Measurements from ENCODE around the gene TAF4. TPM values are rescaled to one million over a fixed set of nuclear protein-coding genes. Genes with fewer than 3 reads are reported as not detected.

The TAF4 gene
- polyA plus RNA-seq, 1 donor from 2014 or later = 10.2 TPM

DNA sequence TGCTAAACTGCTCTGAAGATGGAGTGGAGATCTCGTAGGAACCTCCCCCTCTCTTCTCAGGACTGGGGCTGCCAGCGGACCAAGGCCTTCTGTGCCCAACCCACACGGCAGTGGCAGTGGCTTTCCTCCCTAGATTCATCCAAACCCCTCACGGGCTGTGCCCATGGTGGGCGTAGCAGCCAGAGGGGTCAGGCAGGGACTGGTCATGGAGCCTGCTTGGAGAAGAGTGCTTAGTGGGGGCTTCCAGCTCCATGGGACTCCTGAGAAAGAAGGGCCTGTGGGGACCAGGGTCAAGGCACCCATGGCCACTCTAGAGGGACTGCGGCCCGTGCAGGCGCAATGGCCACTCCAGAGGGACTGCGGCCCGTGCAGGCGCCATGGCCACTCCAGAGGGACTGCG is 86.6 kb downstream of the TAF4 start:
- Histone ChIP-seq H3K27me3 (ENCODE audit: insufficient read depth, low read depth, low read length) (no peaks in the 10 kb centered on the region), H3K36me3 (ENCODE audit: insufficient read depth, low read length) (no peaks in the 10 kb centered on the region), H3K9me2 (ENCODE audit: insufficient read depth, low read length) (no peaks in the 10 kb centered on the region), H3K79me2 (replicated peaks; ENCODE audit: insufficient read depth, low read length) (no peaks in the 10 kb centered on the region), H3K9ac (ENCODE audit: low read length) (no peak overlapping the region), H3K9me3 (ENCODE audit: low read length) (no peaks in the 10 kb centered on the region), H3F3A (ENCODE audit: insufficient read depth, low read length, poor library complexity, severe bottlenecking) (no peaks in the 10 kb centered on the region), H2AFZ (ENCODE audit: low read depth, low read length) (no peak overlapping the region), H3K4me2 (ENCODE audit: low read length) (no peak overlapping the region), H4K20me1 (ENCODE audit: insufficient read depth) (no peaks in the 10 kb centered on the region), H3K4me3 (ENCODE audit: low read length) (no peak overlapping the region), H3K27ac (ENCODE audit: low read length) (no peak overlapping the region)
- TF ChIP-seq SMC3 (conservative IDR thresholded peaks at IDR 0.05; ENCODE audit: poor library complexity) = no peak
- no peak for TF ChIP-seq MXI1 (conservative IDR thresholded peaks at IDR 0.05; ENCODE audit: poor library complexity, severe bottlenecking)
- no peak for TF ChIP-seq EZH2 (IDR thresholded peaks at IDR 0.05; ENCODE audit: borderline replicate concordance, insufficient read depth, low read length, poor library complexity, severe bottlenecking)
- TF ChIP-seq, protein P1, sequence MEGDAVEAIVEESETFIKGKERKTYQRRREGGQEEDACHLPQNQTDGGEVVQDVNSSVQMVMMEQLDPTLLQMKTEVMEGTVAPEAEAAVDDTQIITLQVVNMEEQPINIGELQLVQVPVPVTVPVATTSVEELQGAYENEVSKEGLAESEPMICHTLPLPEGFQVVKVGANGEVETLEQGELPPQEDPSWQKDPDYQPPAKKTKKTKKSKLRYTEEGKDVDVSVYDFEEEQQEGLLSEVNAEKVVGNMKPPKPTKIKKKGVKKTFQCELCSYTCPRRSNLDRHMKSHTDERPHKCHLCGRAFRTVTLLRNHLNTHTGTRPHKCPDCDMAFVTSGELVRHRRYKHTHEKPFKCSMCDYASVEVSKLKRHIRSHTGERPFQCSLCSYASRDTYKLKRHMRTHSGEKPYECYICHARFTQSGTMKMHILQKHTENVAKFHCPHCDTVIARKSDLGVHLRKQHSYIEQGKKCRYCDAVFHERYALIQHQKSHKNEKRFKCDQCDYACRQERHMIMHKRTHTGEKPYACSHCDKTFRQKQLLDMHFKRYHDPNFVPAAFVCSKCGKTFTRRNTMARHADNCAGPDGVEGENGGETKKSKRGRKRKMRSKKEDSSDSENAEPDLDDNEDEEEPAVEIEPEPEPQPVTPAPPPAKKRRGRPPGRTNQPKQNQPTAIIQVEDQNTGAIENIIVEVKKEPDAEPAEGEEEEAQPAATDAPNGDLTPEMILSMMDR (IDR thresholded peaks at IDR 0.05; ENCODE audit: poor library complexity, severe bottlenecking) = no peak
- no peak for TF ChIP-seq RAD21 (conservative IDR thresholded peaks at IDR 0.05)
- TF ChIP-seq EP300 (conservative IDR thresholded peaks at IDR 0.05; ENCODE audit: poor library complexity, severe bottlenecking) = no peak

GRCh38 chr20:61978491-61978890 is 87.2 kb downstream of the TAF4 start:
- Histone ChIP-seq H2AFZ (ENCODE audit: low read depth, low read length) (no peak overlapping the region), H3F3A (ENCODE audit: insufficient read depth, low read length, poor library complexity, severe bottlenecking) (no peaks in the 10 kb centered on the region), H3K27me3 (ENCODE audit: insufficient read depth, low read depth, low read length) (no peaks in the 10 kb centered on the region), H4K20me1 (ENCODE audit: insufficient read depth) (no peaks in the 10 kb centered on the region), H3K9ac (ENCODE audit: low read length) (no peak overlapping the region), H3K36me3 (ENCODE audit: insufficient read depth, low read length) (no peaks in the 10 kb centered on the region), H3K4me3 (ENCODE audit: low read length) (no peak overlapping the region), H3K9me3 (ENCODE audit: low read length) (no peaks in the 10 kb centered on the region), H3K79me2 (replicated peaks; ENCODE audit: insufficient read depth, low read length) (no peaks in the 10 kb centered on the region), H3K9me2 (ENCODE audit: insufficient read depth, low read length) (no peaks in the 10 kb centered on the region), H3K27ac (ENCODE audit: low read length) (no peak overlapping the region), H3K4me2 (ENCODE audit: low read length) (no peak overlapping the region)
- TF ChIP-seq RAD21 (conservative IDR thresholded peaks at IDR 0.05) = no peak
- no peak for TF ChIP-seq SMC3 (conservative IDR thresholded peaks at IDR 0.05; ENCODE audit: poor library complexity)
- no peak for TF ChIP-seq TAF1 (IDR thresholded peaks at IDR 0.05; ENCODE audit: low read depth)
- TF ChIP-seq POLR2AphosphoS5 (IDR thresholded peaks at IDR 0.05) = no peak
- TF ChIP-seq EP300 (conservative IDR thresholded peaks at IDR 0.05; ENCODE audit: poor library complexity, severe bottlenecking) = no peak
- no peak for TF ChIP-seq REST (IDR thresholded peaks at IDR 0.05; ENCODE audit: borderline replicate concordance)
- no peak for TF ChIP-seq MXI1 (conservative IDR thresholded peaks at IDR 0.05; ENCODE audit: poor library complexity, severe bottlenecking)
- TF ChIP-seq EZH2 (IDR thresholded peaks at IDR 0.05; ENCODE audit: borderline replicate concordance, insufficient read depth, low read length, poor library complexity, severe bottlenecking) = no peak
- TF ChIP-seq, protein P1 (IDR thresholded peaks at IDR 0.05; ENCODE audit: poor library complexity, severe bottlenecking) = no peak
